MG63 (cell line): Measurements from ENCODE around the gene FHIT. TPM values are rescaled to one million over a fixed set of nuclear protein-coding genes. Genes with fewer than 3 reads are reported as not detected.

ENCODE experiments used
- DNase-seq: peaks from one replicate; pipeline ENCODE4 v3.0.0-alpha.2; 2020
- H3K27me3 ChIP-seq: fragments of 250-450 bp; sonication (Bioruptor Pico); 2 replicates; pipeline ENCODE4 v1.5.1; 2020; ENCODE audit warnings: mild to moderate bottlenecking, moderate library complexity
- H3K36me3 ChIP-seq: fragments of 250-450 bp; sonication (Bioruptor Pico); 2 replicates; pipeline ENCODE4 v1.5.1; 2020; ENCODE audit warnings: mild to moderate bottlenecking, moderate library complexity
- H3K4me3 ChIP-seq: fragments of 250-450 bp; sonication (Bioruptor Pico); 2 replicates; pipeline ENCODE4 v1.5.1; 2020; ENCODE audit warnings: mild to moderate bottlenecking, moderate library complexity
- H3K9me3 ChIP-seq: fragments of 250-450 bp; sonication (Bioruptor Pico); 2 replicates; pipeline ENCODE4 v1.5.1; 2020; ENCODE audit warnings: mild to moderate bottlenecking, moderate library complexity
- total RNA-seq: library from RNA; depleted of rRNA; stranded (reverse); fragments of >200 nt; shearing (Covaris generic); gene quantifications from 2 replicates; pipeline ENCODE4 v1.2.3, GENCODE V29; 2014; ENCODE audit warnings: low replicate concordance

The FHIT gene
- total RNA-seq, 1 experiment from 2014 or later = 1.7 TPM

GRCh38 chr3:60752809-60753208, 498.4 kb downstream of the FHIT start:
- Histone ChIP-seq H3K27me3 (no peaks in the 10 kb centered on the region), H3K9me3 (no peaks in the 10 kb centered on the region; the same call in 1 of the 2 replicates), H3K4me3 (no peak overlapping the region), H3K36me3 (no peaks in the 10 kb centered on the region)
- DNase-seq = no peak

DNA sequence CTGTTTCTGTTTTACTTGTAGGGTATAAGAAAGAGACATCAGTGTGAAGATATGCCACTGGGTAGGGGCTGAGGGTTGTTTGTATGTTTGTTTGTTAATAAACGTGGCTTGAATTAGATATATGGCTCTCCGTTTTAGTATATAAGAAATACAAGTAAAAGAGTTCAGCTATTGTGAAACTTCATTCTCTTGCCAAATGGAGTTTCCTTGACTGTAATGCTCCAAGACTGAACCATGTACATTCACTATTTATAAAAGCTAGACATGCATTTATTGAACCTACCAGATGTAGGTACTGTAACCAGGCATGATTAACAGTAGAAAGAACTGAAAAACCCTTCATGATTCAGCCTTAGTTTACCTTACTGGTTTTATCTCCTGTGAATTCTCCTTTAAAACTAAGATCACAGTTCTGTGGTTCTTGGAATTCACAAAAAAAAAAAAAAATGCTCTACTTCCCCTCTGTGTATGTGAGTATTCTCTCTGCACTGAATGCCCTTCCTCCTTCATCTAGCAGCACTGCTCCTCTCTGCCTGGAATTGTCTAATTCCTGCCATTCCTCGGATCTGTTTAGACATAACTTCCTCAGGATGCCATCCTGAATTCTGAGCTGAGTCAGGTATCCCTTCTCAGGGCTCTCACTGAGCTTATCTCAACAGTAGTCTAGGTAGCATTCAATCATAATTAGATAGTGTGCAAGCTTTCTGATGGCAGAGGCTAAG, 504.4 kb downstream of the FHIT start:
- DNase-seq = no peak
- Histone ChIP-seq H3K36me3 (no peaks in the 10 kb centered on the region), H3K4me3 (no peak overlapping the region), H3K9me3 (no peaks in the 10 kb centered on the region; the same call in 1 of the 2 replicates), H3K27me3 (no peaks in the 10 kb centered on the region)

- no peak for DNase-seq
- no peak overlapping the region for H3K4me3 ChIP-seq
- no peaks in the 10 kb centered on the region; the same call in 1 of the 2 replicates for H3K9me3 ChIP-seq
- no peaks in the 10 kb centered on the region for H3K27me3 ChIP-seq
- H3K36me3 ChIP-seq = no peaks in the 10 kb centered on the region
Observed at GRCh38 chr3:60746043-60746638, 505.1 kb downstream of the FHIT start.

GRCh38 chr3:60743631-60744164, 507.6 kb downstream of the FHIT start:
- no peak for DNase-seq

GRCh38 chr3:60742606-60743145, 508.6 kb downstream of the FHIT start:
- no peak overlapping the region for H3K4me3 ChIP-seq
- H3K9me3 ChIP-seq = no peaks in the 10 kb centered on the region
- no peaks in the 10 kb centered on the region for H3K36me3 ChIP-seq
- DNase-seq = no peak
- H3K27me3 ChIP-seq = no peaks in the 10 kb centered on the region

More at GRCh38 chr3:60743631-60744164, 507.6 kb downstream of the FHIT start:
- Histone ChIP-seq H3K36me3 (no peaks in the 10 kb centered on the region), H3K27me3 (no peaks in the 10 kb centered on the region), H3K9me3 (no peaks in the 10 kb centered on the region), H3K4me3 (no peak overlapping the region)

DNA sequence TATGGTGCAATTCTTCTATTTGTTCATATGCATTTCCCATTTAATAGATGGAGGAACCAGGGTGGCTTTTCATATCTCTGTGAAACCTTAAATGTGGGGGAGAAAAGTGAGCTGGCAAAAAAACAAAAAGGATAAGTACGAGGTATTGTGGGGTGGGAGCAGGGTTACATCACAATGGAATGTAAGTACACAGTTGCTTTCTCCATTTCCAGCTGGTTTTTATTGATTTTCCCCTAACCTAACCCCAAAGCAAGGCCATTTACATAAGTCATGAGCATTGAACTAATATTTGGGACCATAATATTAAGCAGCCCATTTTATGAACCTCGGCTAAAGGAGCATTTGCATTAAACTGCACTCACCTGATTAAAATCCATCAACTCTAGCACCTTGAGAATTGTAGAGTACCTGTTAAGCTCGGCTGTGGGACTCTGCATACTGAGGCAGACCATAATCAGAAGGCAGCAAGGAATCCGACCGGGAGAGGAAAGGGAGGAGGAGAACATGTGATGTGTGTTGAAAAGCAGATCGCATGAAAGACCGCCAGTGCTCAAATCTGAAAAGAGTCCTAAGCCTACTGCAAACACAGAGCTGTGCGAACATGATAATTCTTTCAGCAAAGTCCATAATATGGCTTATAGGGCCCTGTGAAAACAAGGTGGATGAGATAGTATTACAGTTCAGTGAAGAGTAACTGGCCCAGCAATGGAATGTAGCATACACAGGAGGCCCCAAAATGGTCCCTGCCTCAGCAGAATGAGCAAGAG, 513.4 kb downstream of the FHIT start:
- no peaks in the 10 kb centered on the region for H3K36me3 ChIP-seq
- no peak for DNase-seq
- no peaks in the 10 kb centered on the region for H3K27me3 ChIP-seq
- no peaks in the 10 kb centered on the region for H3K9me3 ChIP-seq
- H3K4me3 ChIP-seq = no peak overlapping the region

- H3K4me3 ChIP-seq = no peak overlapping the region
- H3K9me3 ChIP-seq = no peaks in the 10 kb centered on the region
- H3K27me3 ChIP-seq = no peaks in the 10 kb centered on the region
- no peaks in the 10 kb centered on the region for H3K36me3 ChIP-seq
- no peak for DNase-seq
Observed at GRCh38 chr3:60730371-60730770, 520.9 kb downstream of the FHIT start.

GRCh38 chr3:60729056-60729455, 522.2 kb downstream of the FHIT start:
- H3K36me3 ChIP-seq = no peaks in the 10 kb centered on the region
- DNase-seq = no peak
- H3K9me3 ChIP-seq = no peaks in the 10 kb centered on the region
- H3K4me3 ChIP-seq = no peak overlapping the region
- H3K27me3 ChIP-seq = no peaks in the 10 kb centered on the region

GRCh38 chr3:60728006-60728405, 523.2 kb downstream of the FHIT start:
- Histone ChIP-seq H3K4me3 (no peak overlapping the region), H3K9me3 (no peaks in the 10 kb centered on the region), H3K27me3 (no peaks in the 10 kb centered on the region), H3K36me3 (no peaks in the 10 kb centered on the region)
- no peak for DNase-seq

- H3K4me3 ChIP-seq = no peak overlapping the region
- H3K27me3 ChIP-seq = no peaks in the 10 kb centered on the region
- DNase-seq = peak; percentile 26
- no peaks in the 10 kb centered on the region for H3K9me3 ChIP-seq
- no peaks in the 10 kb centered on the region for H3K36me3 ChIP-seq
Observed at GRCh38 chr3:60720736-60721135, 530.5 kb downstream of the FHIT start.

DNA sequence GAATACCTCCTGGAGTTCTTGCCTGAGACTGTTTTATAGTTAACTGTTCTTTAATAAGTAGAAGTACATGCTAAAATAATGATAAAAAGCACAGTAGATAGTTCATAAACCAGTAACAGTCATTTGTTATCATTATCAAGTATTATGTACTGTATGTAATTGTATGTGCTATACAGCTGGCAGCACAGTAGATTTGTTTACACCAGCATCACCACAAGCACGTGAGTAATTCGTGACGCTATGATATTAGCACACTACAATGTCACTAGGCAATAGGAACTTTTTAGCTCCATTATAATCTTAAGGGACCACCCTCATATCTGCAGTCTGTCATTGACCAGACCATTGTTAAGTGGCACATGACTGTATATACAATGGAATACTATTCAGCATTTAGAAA, 534.7 kb downstream of the FHIT start:
- Histone ChIP-seq H3K4me3 (no peak overlapping the region), H3K27me3 (no peaks in the 10 kb centered on the region), H3K36me3 (no peaks in the 10 kb centered on the region), H3K9me3 (no peaks in the 10 kb centered on the region)
- no peak for DNase-seq

- Histone ChIP-seq H3K36me3 (no peaks in the 10 kb centered on the region), H3K27me3 (no peaks in the 10 kb centered on the region), H3K4me3 (no peak overlapping the region), H3K9me3 (no peaks in the 10 kb centered on the region)
- DNase-seq = peak; percentile 39
Observed at GRCh38 chr3:60708191-60708975, 542.9 kb downstream of the FHIT start.

DNA sequence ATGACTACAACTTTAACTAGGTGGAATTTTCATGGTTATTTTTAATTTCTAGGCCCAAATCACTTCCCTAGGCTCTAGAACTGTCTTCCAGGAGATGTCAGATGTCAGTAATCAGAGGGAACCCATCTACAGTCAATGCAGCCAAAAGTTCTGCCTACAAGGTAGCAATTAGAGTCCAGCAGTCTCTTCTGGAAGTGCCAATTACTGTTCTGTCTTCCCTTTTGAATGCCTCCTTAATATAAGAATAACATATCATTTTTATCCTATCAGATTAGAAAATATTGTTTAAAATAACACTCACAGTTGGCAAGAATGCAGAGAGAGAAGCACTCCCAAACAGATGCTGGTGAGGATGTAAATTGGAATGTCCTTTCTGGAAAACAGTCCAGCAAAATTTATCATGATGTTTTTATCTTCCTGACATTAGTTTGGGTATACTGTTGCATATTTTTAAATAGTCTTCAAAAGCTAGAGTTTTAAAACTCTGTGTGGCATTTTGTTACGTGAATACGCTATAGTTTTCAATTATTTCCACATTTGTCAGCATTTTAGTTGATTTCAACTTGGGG, 543.7 kb downstream of the FHIT start:
- DNase-seq = no peak
- no peaks in the 10 kb centered on the region for H3K36me3 ChIP-seq
- no peak overlapping the region for H3K4me3 ChIP-seq
- no peaks in the 10 kb centered on the region for H3K9me3 ChIP-seq
- H3K27me3 ChIP-seq = no peaks in the 10 kb centered on the region

DNA sequence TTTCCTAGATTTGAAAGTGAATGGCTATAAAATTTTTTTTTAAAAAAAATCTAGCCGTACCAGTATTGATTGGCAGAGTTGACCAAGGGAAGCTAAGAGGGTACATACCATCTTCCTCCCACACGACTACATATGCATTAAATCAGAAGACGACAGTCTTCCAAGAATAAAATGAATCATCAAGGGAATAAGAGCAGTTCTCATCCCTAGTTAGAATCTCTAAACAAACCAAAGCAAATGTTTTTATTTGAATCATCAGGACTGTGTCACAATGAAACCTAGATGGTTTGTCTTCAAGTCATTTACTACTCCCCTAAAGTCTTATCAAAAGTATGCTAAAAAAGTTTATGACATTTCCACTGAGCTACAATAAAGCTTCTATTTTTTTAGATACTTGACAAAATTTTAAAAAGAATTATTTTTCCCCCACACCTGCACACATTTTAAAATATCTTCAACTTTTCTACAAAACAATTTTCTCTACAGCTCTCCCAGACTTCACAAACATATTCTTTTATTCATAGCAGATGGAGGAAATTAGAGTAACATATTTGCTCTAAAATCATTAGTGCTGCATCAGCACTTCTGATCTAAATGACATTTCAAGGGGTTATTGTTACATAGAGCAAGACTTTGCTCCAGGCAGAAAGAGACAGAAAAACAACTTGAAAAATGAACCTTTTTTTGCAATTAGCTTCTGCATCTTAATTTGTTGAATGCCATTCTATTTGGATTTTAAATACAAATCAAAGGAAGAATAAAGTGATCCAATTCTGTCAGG, 547.1 kb downstream of the FHIT start:
- Histone ChIP-seq H3K4me3 (no peak overlapping the region), H3K27me3 (no peaks in the 10 kb centered on the region), H3K36me3 (no peaks in the 10 kb centered on the region), H3K9me3 (no peaks in the 10 kb centered on the region)
- DNase-seq = no peak

DNA sequence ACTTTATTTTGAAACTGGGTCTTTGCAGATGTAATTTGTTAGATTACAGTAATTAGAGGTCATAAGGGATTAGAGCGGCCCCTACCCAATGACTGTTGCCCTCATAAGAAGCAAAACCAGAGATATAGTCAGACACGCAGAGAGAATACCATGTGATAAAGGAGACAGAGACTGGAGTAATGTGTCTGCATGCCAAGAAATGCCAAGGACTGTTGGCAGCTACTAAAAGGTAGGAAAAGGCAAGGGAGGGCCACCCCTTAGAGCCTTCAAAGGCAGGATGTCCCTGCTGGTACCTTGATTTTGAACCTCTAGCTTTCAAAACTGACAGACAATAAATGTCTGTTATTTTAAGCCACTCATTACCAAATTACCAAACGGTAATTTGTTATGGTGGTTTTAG, 548.2 kb downstream of the FHIT start:
- Histone ChIP-seq H3K27me3 (no peaks in the 10 kb centered on the region), H3K9me3 (no peaks in the 10 kb centered on the region), H3K36me3 (no peaks in the 10 kb centered on the region), H3K4me3 (no peak overlapping the region)
- DNase-seq = no peak
